Measurements from ENCODE around the gene SSTR5. TPM values are rescaled to one million over a fixed set of nuclear protein-coding genes. Genes with fewer than 3 reads are reported as not detected.

Gene SSTR5
- total RNA-seq, 1 donor from 2014 or later = not detected

DNA sequence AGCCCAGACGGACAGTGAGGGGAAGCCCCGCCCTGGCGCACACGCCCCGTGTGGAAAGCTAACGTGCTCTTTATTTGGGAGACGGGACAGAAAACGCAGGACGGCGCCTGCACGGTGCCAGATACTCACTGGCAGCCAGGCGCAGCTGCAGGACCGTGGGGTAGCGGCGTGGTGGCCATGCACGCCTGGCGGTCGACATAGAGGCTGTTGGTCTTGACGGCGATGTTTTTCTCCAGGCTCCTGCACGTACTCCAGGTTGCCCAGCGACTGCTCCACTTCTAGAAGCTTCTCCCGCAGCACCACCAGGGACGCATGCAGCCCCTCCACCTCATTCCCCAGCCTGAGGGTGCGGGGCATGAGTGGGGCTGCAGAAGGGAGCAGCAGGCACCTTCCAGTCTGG lies 28.6 kb downstream of the SSTR5 start:
- no peak for DNase-seq (ENCODE audit: low spot score in 2 of 2)
- FAIRE-seq = no peak

DNA sequence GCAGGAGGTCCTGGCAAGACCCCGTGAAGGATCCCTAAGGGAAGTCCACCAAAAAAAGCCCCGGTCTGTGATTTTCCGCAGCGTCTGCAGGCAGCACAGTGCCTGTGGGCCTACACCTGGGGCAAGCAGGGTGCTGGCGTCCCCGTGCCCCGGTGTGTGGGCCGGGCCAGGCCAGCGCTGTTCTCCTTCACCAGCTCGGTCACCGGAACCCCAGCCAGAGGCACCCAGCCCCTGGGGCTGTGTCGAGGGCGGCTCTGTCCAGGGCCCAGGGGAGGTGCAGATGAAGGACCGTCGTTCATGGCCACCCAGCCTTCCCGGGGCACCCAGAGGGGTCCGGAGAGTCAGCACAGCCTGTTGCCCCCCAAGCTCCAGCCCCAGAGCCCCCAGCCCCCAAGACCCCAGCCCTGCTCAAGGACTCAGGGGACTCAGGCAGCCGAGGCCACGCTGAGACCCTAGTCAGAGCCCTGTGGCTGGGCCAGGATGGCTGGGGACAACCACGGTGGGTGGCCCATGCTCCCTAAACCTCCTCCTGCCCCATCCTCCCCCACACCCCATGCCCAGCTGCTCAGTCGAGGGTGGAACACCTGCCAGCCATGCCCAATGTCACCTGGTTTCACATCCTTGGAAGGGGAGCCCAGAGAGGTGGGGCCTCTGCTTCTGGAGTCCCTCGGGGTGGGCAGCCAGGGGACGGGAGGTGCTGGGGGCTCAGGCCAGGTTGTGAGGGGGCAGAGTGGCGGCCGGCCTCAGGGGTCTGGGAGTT lies 29.2 kb downstream of the SSTR5 start:
- FAIRE-seq (no peak), DNase-seq (ENCODE audit: low spot score in 2 of 2) (no peak)

DNA sequence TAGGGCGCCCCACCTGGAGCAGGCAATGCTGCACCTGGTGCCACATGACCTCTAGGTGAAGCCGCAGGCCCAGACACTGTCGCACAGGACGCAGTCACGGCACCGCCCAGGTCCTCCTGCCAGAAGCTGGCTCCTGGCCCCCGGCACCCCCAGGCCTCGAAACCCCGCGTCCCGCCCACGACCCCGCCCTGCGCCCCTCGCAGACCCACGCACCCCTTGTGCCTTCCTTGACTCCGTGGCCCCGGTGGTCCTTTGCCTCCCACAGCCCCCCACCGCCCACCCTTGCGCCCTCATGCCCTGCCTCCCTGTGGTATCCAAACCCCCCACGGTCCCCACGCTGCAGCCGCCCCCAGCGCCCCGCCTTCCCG lies 29.8 kb downstream of the SSTR5 start:
- FAIRE-seq (no peak), DNase-seq (ENCODE audit: low spot score in 2 of 2) (no peak)

DNA sequence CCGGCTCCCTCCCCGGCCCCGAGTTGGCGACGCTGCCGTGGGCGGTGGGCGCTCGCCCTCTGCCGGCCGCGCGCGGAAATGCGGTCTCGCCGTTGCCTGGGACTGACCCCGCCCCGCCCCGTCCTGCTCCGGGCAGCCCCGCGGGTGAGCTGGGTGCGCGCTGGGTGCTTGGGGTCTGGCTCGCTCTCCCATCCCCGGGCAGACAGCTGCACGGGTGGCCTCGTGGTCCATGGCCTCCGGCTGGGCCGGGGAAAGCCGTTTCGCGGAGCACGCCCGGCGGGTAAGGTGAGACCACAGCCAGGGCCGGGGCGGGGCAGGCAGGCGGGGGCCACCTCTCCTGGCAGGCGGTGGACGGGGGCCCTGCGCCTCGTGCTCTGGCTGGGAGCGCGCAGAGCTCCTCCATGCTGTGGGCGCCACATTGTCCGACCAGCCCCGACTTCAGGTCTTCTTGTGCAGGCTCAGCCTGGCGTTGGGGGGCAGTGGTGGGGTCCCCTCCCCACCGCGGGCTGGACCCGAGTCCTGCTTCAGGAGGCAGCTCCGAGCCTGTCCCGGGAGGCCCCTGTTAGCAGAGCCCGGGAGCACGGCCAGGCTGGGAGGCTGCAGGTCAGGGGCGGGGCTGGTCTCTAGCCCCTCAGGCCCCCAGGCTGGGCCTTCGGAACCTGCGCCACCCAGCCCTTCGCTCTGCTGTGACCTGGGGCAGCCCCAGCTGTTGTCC lies 30.5 kb downstream of the SSTR5 start:
- no peak for FAIRE-seq
- DNase-seq (ENCODE audit: low spot score in 2 of 2) = peak; percentile 87 to 91

DNA sequence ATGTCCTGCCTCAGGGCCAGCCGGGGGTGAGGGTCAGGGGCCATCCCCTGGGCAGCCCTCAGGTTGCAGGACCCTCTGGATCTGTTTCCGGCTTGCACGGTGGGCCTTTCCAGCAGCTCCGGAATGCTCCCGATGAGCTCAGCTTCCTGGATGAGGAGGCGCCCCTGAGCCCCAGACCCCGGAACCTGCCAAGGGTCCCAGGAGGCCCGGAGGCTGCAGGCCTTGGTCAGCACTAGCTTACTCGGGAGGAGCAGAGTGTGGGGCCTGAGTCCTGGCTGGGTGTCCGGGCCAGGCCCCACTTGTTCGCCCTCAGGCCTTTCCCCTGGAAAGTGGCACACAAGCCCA lies 31.1 kb downstream of the SSTR5 start:
- DNase-seq (ENCODE audit: low spot score in 2 of 2) (no peak), FAIRE-seq (no peak)

DNA sequence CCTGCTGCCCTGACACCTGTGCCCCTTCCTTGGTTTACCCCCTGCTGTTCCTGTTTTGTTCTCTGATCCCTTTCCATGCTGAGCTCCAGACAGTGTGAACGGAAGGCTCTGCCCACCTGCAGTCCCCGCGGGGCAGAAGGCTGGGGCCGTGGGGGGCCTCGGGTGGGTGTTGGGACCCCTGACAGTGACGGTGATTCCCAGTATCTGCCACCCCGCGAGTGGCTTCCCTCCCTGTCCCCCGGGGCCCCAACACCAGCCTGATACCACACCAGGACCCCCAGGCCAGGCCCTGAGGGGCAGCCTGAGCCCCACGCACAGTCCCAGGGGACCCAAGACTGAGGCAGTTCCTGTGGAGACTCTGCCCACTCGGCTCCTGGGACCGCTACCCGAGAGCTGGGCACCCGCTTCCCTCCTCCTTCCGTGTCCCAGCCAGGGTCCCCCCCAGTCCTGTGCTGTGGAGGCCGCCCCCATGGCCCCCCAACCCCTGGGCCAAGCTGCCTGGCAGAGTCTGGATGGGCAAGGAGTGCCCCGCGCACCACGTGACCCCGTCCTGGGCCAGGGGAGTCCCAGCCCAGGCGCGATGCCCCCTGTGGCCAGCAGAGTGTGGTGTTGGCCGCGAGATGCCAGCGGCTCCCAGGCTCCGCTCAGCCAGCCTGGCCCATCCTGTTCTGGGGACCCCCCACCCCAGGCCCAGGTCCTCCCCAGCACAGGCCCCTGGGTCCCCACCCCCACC lies 33.5 kb downstream of the SSTR5 start:
- DNase-seq (ENCODE audit: low spot score in 2 of 2) = peak; percentile 92 to 98
- no peak for FAIRE-seq

DNA sequence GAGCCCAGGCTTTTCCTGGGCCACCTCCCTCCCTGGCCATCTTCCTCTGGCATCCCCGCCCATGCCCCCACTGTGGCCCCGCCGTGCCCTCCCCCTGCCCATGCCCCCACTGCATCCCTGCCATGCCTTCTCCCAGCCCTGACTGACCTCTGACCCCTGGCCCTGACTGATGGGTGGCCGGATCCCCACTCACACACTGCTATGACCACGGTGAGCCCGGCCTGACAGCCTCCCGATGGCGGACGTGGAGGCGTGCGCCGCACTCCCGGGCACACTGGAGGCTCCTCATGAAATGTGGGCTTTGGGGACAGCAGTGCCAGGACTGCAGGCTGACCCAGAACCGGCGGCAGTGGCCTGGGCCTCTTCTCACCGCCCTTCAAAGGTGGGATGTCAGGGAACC lies 34.1 kb downstream of the SSTR5 start:
- no peak for DNase-seq (ENCODE audit: low spot score in 2 of 2)
- FAIRE-seq = no peak

DNA sequence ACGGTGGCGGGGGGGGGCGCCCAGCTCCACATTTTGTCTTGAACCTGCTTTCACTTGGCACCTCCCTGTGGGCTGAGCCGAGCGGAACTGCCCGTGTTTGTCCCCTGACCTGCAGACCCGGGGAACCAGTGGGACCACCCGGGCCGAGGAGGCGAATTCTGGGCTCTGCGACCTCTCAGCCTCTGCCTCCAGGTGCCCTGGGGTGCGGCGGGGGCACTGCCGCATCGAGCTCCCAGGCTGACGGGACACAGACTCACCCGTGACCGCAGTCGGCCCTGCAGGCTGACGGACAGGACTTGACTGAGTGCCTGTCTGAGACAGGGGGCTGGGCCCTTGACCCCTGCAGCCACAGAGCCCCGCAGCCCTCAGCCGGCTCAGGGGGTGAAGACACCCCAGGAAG lies 34.6 kb downstream of the SSTR5 start:
- DNase-seq (ENCODE audit: low spot score in 2 of 2) = no peak
- FAIRE-seq = no peak

DNA sequence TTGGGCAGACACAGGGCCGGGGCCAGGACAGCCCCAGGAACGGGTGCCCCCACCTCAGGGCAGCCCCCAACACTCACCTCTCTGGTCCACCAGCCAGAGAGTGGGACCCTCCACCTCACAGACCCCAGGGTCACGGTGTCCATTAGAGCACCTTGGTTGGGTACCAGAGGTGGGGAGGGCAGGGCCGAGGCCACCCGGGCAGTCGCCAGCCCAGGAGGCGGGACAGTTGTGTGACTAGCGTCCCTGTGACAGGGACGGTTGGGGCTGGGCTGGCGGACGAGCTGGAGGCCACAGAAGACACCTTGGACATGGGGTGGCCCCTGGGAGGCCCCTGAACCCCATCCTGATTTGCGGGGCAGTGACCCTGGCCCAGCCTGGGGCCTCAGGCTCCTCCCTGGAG lies 35.2 kb downstream of the SSTR5 start:
- FAIRE-seq = no peak
- no peak for DNase-seq (ENCODE audit: low spot score in 2 of 2)

DNA sequence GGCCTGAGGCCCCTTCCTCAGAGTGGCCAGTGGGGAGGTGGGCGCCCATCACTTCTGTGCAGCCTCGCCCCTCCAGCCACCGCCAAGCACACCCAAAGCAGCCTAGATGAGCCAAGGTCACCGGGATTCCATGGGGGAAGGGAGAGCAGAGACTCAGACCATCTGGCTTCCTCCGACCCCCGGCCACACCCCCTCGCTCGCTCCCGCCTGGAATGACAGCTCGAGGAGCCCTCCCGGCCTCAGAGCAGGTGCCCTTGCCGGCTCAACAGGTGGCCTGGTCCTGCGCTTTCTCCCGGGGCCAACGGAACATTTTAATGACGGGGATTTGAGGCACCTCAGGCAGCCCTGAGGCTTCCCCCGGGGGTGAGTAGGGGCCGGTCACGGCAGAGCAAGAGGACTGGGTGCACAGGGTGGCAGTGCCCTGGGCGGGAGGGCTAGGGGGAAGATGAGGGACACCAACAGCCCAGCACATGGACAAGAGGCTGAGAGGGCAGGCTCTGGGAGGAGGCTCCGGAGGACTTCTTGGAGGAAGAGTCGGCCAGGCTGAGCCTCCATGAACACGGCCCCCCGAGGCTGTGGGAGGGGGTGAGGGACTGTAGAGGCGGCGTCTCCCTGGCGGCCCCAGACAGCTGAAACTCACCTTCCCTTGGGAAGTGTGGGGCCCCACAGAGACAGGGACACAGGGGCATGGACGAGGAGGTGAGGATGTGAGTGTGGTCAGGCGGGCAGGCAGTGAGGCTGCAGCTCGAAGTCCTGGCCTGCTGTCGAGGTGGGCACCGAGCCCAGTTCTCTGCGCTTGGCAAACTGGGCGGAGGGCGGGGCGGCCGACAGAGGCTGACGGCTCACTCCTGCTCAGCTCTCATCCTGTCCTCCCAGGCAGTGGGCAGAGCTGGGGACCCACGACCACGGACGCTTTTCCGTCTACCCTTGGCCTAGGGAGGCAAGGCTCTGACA lies 36.0 kb downstream of the SSTR5 start:
- DNase-seq (ENCODE audit: low spot score in 2 of 2) = peak in 1 of 2 donors; percentile 72

DNA sequence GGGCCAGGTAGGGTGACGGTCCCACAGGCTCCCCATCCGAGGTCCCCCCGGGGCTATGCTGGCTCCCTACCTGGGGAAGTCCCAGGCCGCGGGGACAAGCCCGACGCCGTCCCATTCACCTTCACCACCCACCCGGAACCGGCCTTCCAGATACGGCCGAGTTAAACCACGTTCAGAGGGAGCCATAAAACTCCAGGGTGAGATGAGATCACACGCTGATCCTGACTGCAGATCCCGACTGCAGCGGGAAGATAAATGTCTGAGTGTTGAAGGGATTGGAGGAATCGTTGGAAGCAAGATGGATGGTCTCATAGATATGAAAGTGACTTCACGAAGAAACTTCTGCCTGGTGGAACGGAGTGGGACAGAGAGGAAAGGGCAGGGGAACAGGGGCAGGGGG lies 37.1 kb downstream of the SSTR5 start:
- DNase-seq (ENCODE audit: low spot score in 2 of 2) = no peak
- no peak for FAIRE-seq

More for the DNA sequence above, 36.0 kb downstream of the SSTR5 start:
- no peak for FAIRE-seq

DNA sequence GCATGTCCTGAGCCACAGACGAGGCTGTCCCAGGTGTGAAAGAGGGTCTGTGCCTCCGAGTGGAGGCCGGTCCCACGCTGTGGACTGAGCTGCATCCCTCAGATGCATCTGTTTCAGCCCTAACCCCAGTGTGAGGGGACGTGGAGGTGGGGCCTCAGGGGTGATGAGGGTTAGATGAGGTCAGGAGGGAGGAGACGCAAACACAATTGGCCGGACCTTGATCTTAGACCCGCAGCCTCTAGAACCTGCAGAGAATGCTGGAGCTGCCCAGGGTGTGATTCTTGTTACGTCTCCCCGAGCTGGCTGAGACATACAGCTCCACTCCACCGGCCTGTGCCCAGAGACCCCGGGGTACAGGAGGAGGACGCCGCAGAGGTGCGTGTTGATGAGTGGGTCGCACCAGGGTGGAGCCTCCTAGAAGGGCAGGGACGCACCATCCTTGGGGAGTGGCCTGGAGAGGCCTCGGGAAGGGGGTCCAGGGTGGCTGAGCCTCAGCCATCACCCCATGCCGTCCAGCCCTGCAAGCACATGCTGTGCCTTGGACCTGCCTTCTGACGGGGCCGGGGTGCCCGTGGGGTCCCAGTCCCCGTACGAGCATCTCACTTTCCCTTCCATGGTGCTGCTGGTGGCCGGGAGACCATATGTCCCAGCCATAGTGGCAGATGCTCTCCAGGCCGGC lies 40.1 kb downstream of the SSTR5 start:
- FAIRE-seq = no peak

DNA sequence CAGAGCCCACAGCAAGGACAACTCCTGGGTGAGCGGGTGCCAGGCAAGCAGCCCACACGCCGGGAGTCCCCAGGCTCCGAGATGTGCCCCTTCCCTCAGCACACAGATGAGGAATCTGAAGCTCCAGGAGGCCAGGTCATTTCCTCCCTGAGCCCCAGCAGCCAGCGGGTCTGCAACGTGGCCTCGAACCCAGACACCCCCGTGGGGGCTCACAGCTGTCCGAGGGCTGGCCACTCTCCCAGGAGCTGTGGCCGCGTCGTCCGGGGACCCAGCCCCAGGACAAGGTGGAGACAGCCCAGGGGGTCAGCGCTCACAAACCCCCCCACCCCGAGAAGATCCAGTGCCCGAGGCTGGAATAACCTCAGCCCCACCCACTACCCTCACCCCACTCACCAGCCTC lies 40.9 kb downstream of the SSTR5 start:
- no peak for FAIRE-seq
- DNase-seq (ENCODE audit: low spot score in 2 of 2) = no peak

More for the DNA sequence above, 40.1 kb downstream of the SSTR5 start:
- no peak for DNase-seq (ENCODE audit: low spot score in 2 of 2)

DNA sequence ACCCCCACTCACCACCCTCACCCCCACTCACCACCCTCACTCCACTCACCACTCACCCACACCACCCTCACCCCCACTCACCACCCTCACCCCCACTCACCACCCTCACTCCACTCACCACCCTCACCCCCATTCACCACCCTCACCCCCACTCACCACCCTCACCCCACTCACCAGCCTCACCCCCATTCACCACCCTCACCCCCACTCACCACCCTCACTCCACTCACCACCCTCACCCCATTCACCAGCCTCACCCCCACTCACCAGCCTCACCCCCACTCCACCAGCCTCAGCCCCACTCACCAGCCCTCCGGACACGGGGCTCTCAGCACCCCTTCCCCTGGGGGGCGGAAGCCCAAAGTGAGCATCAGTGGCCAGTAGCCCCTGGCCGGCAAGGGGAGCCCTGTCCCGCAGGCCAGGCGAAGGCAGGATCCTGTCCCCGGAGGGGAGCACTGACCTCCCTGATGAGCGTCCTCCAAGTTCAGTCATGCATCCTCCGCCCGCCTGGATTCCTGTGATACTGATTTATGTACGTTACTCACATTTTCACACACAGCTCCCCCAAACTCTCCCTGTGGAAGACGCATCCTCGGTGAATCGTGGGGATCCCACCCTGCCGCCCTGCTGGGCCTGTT lies 41.5 kb downstream of the SSTR5 start:
- FAIRE-seq = no peak
- DNase-seq (ENCODE audit: low spot score in 2 of 2) = no peak

DNA sequence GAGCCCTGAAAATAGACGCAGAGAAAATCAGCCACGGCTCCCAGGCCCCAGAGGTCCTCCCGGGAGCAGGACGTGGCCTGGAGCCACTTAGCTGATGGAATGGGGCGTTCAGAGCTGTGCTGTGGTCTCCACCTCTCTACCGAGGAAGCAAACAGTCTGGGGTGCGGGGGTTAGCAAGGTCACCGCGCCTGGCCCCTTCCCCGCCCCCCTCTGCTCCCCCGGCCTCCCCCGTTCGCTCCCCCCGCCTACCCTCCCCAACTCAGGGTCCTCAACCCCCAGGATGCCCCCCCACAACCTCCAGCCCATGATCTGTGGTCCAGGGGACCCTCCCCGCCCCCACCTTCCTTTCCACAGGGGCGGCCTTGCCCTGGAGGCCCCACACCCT lies 44.1 kb downstream of the SSTR5 start:
- no peak for FAIRE-seq
- no peak for DNase-seq (ENCODE audit: low spot score in 2 of 2)

DNA sequence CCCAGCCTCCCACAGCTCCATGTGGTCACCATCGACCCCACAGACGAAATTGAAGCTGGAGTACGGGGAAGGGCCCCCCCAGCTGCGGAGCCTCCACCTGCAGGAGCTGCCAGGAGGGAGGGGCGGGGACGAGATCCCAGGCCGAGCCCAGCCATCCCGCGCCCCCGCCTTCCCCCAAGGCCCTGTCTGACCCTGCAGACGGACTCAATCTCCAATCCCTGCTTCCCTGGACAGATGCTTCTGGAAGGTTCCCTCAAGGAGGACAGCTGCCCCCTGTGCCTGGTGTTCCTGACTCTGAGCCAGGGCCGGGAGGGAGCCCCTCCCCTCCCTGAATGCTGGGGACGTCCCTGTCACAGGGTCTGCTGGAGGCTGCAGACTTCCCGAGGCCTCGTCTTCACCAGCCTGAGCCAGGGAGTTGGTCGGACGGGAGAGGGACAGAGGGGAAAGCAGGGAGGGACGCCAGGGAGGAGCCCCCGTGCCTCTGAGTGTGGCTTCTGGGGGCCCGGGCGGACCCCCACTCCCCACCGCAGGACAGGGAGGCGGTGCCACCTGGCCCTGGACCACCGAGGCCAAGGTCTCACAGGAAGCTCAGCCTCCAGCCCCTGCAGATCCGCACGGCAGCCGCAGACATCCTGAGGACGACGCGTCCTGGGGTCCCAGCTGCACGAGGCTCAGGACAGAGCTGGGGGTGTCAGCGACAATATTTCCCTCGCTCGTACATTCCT lies 44.8 kb downstream of the SSTR5 start:
- FAIRE-seq = no peak
- no peak for DNase-seq (ENCODE audit: low spot score in 2 of 2)

DNA sequence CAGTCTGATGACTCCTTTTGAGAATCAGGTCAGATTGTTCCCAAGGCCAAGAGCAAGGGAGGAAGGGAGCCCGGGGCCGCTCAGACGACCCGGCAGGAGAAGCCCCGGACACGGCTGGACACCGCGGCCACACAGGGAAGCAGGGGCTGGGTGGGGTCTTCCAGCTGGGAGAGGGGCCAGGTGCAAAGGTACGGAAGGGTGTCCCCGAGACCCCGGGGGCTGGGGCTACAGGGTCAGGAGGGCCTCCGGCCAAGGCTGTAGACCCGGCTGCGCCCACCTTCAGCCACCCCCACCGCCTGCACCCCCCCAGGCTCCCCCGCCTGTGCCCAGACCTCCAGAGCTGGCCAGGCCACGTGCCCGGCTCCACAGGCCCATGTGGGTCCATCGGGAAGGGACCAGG lies 45.4 kb downstream of the SSTR5 start:
- no peak for DNase-seq (ENCODE audit: low spot score in 2 of 2)

DNA sequence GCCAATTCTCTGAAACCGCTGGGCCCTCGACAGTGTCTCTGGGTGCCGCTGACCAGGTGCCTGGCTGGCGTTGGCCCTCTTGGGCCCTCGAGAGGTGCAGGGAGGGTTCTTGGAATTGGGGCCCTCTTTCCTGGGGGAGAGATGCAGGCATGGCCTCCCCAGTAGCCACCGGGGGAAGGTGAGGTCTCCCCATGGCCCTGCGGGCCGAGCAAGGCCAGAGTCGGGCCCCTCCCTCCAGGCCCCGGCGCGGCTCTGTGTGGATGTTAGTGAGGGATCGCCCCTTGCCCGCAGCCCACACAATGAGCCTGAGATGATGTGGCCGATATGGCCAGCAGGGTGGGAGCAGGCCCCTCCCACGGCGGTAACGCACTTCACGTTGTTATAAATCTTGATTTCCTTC lies 46.6 kb downstream of the SSTR5 start:
- FAIRE-seq = no peak
- DNase-seq (ENCODE audit: low spot score in 2 of 2) = no peak

More for the DNA sequence above, 45.4 kb downstream of the SSTR5 start:
- no peak for FAIRE-seq
